ENCODE data around the gene AVPR1B. TPM values are rescaled to one million over a fixed set of nuclear protein-coding genes. Genes with fewer than 3 reads are reported as not detected.

Gene AVPR1B
- total and polyA plus RNA-seq, 8 donors = 0.29 to 1.3 (median 0.80) TPM; not detected in 4

DNA sequence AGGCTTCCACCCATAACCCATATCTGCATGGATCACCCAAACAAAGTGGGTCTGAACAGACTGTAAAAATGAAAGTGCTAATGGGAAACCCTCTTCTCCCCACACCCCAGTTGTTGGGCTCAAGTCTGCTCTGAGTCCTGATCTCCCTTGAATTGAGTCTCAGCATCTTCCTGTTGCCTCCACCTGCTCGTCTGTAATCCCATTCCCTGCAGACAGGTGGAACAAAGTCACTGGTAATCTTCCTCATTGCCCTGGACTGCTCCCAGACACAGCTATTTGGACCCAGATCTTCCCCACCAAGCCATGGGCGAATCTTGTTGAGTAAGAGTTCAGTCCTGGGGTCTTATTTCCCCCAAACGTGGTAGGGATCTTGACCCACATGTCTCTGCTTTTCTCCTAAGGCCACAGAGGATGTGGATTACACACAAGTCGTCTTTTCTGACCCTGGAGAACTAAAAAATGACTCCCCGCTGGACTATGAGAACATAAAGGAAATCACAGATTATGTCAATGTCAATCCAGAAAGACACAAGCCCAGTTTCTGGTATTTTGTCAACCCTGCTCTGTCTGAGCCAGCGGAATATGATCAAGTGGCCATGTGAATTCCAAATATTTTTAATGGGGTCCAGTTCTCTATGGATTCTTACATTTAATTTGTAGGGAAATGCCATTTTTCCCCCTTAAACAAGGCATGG is 15.7 kb downstream of the AVPR1B start:
- Histone ChIP-seq H3K27ac (no peak overlapping the region), H3K9me3 (no peaks in the 10 kb centered on the region), H3K27me3 (peaks cover 0 to 4% (median 0%) of the 10 kb centered on the region in 3 donors), H3K4me3 (no peak overlapping the region), H3K36me3 (no peaks in the 10 kb centered on the region), H3K4me1 (peaks cover 0 to 16% (median 2%) of the 10 kb centered on the region in 4 donors)
- intact Hi-C loops (cut with DNase I; ENCODE audit: low total_unique reads) = loop anchor here (10.0 kb wide), 1 partner anchor 177 kb away; no protein-coding TSS in a partner anchor
- DNase-seq = no peak
- 71 to 88% (median 84%) methylated on average over 6 of the region's 6 CpGs for WGBS, 5 donors
- no peak for TF ChIP-seq POLR2AphosphoS5 (IDR thresholded peaks at IDR 0.05)
- no peak for TF ChIP-seq EP300 (IDR thresholded peaks at IDR 0.05)
- no peak for TF ChIP-seq POLR2A (IDR thresholded peaks at IDR 0.05)
- TF ChIP-seq, protein P1, sequence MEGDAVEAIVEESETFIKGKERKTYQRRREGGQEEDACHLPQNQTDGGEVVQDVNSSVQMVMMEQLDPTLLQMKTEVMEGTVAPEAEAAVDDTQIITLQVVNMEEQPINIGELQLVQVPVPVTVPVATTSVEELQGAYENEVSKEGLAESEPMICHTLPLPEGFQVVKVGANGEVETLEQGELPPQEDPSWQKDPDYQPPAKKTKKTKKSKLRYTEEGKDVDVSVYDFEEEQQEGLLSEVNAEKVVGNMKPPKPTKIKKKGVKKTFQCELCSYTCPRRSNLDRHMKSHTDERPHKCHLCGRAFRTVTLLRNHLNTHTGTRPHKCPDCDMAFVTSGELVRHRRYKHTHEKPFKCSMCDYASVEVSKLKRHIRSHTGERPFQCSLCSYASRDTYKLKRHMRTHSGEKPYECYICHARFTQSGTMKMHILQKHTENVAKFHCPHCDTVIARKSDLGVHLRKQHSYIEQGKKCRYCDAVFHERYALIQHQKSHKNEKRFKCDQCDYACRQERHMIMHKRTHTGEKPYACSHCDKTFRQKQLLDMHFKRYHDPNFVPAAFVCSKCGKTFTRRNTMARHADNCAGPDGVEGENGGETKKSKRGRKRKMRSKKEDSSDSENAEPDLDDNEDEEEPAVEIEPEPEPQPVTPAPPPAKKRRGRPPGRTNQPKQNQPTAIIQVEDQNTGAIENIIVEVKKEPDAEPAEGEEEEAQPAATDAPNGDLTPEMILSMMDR (IDR thresholded peaks at IDR 0.05) = no peak

DNA sequence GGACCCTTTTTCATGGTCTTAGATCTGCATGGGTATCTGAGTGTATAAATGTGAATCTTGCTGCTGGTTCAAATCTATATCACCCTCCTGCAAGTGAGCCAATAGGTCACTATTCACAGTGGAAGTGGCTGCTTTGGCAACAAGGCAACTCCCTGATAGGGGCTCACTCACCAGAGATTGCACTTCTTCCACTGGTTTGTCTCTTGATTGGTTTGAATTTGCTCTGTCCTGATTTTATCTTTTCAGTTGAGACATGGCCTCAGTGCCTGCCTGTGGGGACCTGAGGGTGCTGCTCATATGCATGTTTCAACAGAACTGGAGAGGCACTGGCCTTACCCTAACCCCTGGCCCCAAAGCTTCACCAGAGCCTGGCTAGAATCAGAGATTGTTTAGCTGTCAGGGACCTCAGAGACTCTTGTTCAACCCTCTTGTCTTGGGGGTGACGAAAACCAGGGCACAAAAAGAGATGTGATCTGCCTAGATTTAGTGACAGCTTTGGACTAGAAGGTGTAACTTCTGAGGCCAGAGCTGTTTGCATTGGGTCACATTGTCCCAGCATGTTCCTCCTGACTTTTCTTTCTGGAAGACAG is 16.9 kb downstream of the AVPR1B start:
- TF ChIP-seq, protein P1 (IDR thresholded peaks at IDR 0.05) = no peak
- TF ChIP-seq POLR2AphosphoS5 (IDR thresholded peaks at IDR 0.05) (no peak), EP300 (IDR thresholded peaks at IDR 0.05) (no peak), POLR2A (IDR thresholded peaks at IDR 0.05) (no peak)
- Histone ChIP-seq H3K27ac (no peak overlapping the region), H3K9me3 (no peaks in the 10 kb centered on the region), H3K4me1 (peaks cover 0 to 12% (median 0%) of the 10 kb centered on the region in 4 donors), H3K4me3 (no peak overlapping the region), H3K36me3 (no peaks in the 10 kb centered on the region), H3K27me3 (peaks cover 0 to 4% (median 0%) of the 10 kb centered on the region in 3 donors)
- no peak for DNase-seq
- WGBS, 5 donors = 82 to 86% (median 83%) methylated on average over 1 of the region's 1 CpG
- intact Hi-C loops (cut with DNase I; ENCODE audit: low total_unique reads) = loop anchor here (10.0 kb wide), 1 partner anchor 176 kb away; no protein-coding TSS in a partner anchor

DNA sequence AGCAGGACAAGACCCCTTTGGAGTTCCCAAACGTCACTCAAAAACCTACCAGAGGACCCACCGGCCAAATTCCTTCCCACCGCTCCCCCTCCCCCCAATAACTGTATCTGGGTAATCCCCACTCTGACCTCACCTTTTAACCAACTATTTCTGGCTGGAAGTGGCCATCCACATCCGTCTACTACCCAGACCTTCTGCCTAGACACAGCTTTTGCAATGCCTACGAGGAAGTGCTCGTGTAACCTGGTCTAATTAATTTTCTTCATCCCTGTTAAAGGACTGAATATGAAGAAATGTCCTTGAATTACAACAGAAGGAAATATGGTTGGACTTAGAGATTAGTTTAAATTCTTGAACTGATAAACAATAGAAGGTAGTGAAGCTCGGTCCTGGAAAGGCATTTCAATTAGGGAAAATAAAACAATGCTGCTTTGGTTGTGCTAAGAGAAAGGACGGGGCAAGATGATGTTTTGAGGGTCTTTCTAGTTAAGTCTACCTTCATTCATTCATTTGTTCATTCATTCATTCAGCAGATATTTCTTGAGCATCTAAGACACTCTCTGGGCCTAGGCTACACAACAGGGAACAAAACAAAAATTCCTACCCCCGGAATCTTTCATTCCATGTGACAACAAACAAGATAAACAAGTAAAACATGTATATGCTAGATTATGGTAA is 18.8 kb downstream of the AVPR1B start:
- no peak for TF ChIP-seq POLR2A (IDR thresholded peaks at IDR 0.05)
- no peak for TF ChIP-seq EP300 (IDR thresholded peaks at IDR 0.05)
- TF ChIP-seq POLR2AphosphoS5 (IDR thresholded peaks at IDR 0.05) = no peak
- TF ChIP-seq, protein P1 (IDR thresholded peaks at IDR 0.05) = no peak
- 79 to 86% (median 81%) methylated on average over 9 of the region's 9 CpGs for WGBS, 5 donors
- DNase-seq = no peak

DNA sequence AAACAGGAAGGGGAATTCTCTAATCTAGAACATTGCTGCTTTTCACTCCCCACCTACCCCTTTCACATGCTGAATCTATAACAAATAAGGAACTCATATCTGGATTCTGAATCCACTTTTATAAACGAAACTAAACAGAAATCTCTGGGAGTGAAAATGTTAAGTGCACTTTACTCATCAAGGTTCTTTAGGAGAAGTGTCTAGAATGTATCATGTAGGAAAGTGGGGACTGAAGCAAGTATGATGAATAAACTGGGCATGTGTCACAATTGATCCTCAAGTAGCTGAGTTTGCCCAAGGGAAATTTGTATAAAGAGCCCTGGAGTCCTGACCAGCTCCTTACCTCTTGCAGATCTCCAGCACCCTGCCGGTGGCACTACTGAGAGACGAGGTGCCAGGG is 19.8 kb downstream of the AVPR1B start:
- H3K9me3 ChIP-seq = no peaks in the 10 kb centered on the region
- H3K36me3 ChIP-seq = no peaks in the 10 kb centered on the region
- no peak for DNase-seq
- no peak overlapping the region for H3K27ac ChIP-seq
- peaks cover 0 to 4% (median 0%) of the 10 kb centered on the region in 3 donors for H3K27me3 ChIP-seq
- 56 to 72% (median 60%) methylated on average over 3 of the region's 3 CpGs for WGBS, 5 donors
- no peak overlapping the region for H3K4me3 ChIP-seq
- intact Hi-C loops (cut with DNase I; ENCODE audit: low total_unique reads) = no loop called here
- TF ChIP-seq POLR2AphosphoS5 (IDR thresholded peaks at IDR 0.05) = no peak
- TF ChIP-seq EP300 (IDR thresholded peaks at IDR 0.05) = no peak
- TF ChIP-seq, protein P1 (IDR thresholded peaks at IDR 0.05) = no peak
- TF ChIP-seq POLR2A (IDR thresholded peaks at IDR 0.05) = no peak
- peaks cover 0 to 12% (median 0%) of the 10 kb centered on the region in 4 donors for H3K4me1 ChIP-seq

More for the DNA sequence above, 18.8 kb downstream of the AVPR1B start:
- intact Hi-C loops (cut with DNase I; ENCODE audit: low total_unique reads) = no loop called here
- Histone ChIP-seq H3K4me3 (no peak overlapping the region), H3K27me3 (peaks cover 0 to 4% (median 0%) of the 10 kb centered on the region in 3 donors), H3K36me3 (no peaks in the 10 kb centered on the region), H3K4me1 (peaks cover 0 to 12% (median 0%) of the 10 kb centered on the region in 4 donors), H3K9me3 (no peaks in the 10 kb centered on the region), H3K27ac (no peak overlapping the region)

All from stomach (tissue), 9 donors.